GM12892 (cell line): ENCODE data around the gene CYP20A1.

Experiments
- POLR2A ChIP-seq: IDR thresholded peaks from 2 replicates; pipeline ENCODE4 v1.6.1; 2011; ENCODE audit warnings: low read depth, low read length, control low read depth
- POLR2AphosphoS5 ChIP-seq: IDR thresholded peaks from 2 replicates; pipeline ENCODE4 v1.6.1; 2011; ENCODE audit warnings: low read depth, low read length, control low read depth

GRCh38 chr2:203282101-203282500 lies 43.3 kb downstream of the CYP20A1 start:
- no peak for TF ChIP-seq POLR2AphosphoS5
- no peak for TF ChIP-seq POLR2A
